ENCODE data around the gene ADO.
"Not testable (repeated sequence)": the region's sequence is repeated elsewhere in the genome, so short reads cannot be mapped to it uniquely, and the experiment has no call there.

Gene ADO

GRCh38 chr10:62804356-62805230 lies at the start of gene ADO:
Gene ADO (plus strand): TSS chr10:62804720. CDS start chr10:62805060, 340 bp downstream.
- peak; percentile 76 for DNase-seq

- no peak for DNase-seq
These were observed 49.6 kb upstream of the ADO start for GRCh38 chr10:62754963-62755362.

- DNase-seq = no peak
These were observed 48.6 kb upstream of the ADO start for GRCh38 chr10:62755662-62756653.

GRCh38 chr10:62759599-62760175 lies 44.8 kb upstream of the ADO start:
- no peak for DNase-seq

GRCh38 chr10:62760401-62760800 lies 44.1 kb upstream of the ADO start:
- no peak for DNase-seq

- DNase-seq = no peak
These were observed 43.4 kb upstream of the ADO start for GRCh38 chr10:62761115-62761514.

- DNase-seq = no peak
These were observed 41.4 kb upstream of the ADO start for GRCh38 chr10:62763155-62763554.

- DNase-seq = no peak
These were observed 40.5 kb upstream of the ADO start for GRCh38 chr10:62764011-62764410.

- DNase-seq = no peak
These were observed 38.8 kb upstream of the ADO start for GRCh38 chr10:62765726-62766125.

- DNase-seq = no peak
These were observed 38.1 kb upstream of the ADO start for GRCh38 chr10:62766386-62766785.

- no peak for DNase-seq
These were observed 34.8 kb upstream of the ADO start for GRCh38 chr10:62769574-62770242.

GRCh38 chr10:62772186-62772974 lies 32.1 kb upstream of the ADO start:
- no peak for DNase-seq

GRCh38 chr10:62778125-62778524 lies 26.4 kb upstream of the ADO start:
- no peak for DNase-seq

- peak; percentile 75 for DNase-seq
These were observed 24.9 kb upstream of the ADO start for GRCh38 chr10:62779487-62780248.

- not testable (repeated sequence) for DNase-seq
These were observed 20.0 kb upstream of the ADO start for GRCh38 chr10:62784537-62784936.

- DNase-seq = not testable (repeated sequence)
These were observed 16.2 kb upstream of the ADO start for GRCh38 chr10:62788285-62788684.

- no peak for DNase-seq
These were observed 15.6 kb upstream of the ADO start for GRCh38 chr10:62788861-62789467.

GRCh38 chr10:62790019-62790555 lies 14.4 kb upstream of the ADO start:
- DNase-seq = no peak

GRCh38 chr10:62790571-62790970 lies 13.9 kb upstream of the ADO start:
- DNase-seq = no peak

GRCh38 chr10:62792261-62792660 lies 12.3 kb upstream of the ADO start:
- no peak for DNase-seq

Measured in activated CD4-positive, alpha-beta T cell treated with anti-CD3 and anti-CD28 coated beads, Interleukin-2, amount 50 U/mL, for 1 hour (primary cell).